Smooth muscle cell of the coronary artery (primary cell): ENCODE measurements around the gene ZDHHC24. TPM values are rescaled to one million over a fixed set of nuclear protein-coding genes. Genes with fewer than 3 reads are reported as not detected.

ENCODE experiments used
- total RNA-seq: library from RNA; depleted of rRNA; stranded (reverse); fragments of >200 nt; gene quantifications from 2 replicates; pipeline ENCODE4 v1.2.3, GENCODE V29; 2014; ENCODE audit warnings: low replicate concordance

Gene ZDHHC24
- total RNA-seq = 6.8 and 9.9 TPM in 2 replicates

GRCh38 chr11:66545701-66546367, at the start of gene ZDHHC24:
ZDHHC24 (minus strand) TSS chr11:66546048; CDS start chr11:66546003, 45 bp downstream.

DNA sequence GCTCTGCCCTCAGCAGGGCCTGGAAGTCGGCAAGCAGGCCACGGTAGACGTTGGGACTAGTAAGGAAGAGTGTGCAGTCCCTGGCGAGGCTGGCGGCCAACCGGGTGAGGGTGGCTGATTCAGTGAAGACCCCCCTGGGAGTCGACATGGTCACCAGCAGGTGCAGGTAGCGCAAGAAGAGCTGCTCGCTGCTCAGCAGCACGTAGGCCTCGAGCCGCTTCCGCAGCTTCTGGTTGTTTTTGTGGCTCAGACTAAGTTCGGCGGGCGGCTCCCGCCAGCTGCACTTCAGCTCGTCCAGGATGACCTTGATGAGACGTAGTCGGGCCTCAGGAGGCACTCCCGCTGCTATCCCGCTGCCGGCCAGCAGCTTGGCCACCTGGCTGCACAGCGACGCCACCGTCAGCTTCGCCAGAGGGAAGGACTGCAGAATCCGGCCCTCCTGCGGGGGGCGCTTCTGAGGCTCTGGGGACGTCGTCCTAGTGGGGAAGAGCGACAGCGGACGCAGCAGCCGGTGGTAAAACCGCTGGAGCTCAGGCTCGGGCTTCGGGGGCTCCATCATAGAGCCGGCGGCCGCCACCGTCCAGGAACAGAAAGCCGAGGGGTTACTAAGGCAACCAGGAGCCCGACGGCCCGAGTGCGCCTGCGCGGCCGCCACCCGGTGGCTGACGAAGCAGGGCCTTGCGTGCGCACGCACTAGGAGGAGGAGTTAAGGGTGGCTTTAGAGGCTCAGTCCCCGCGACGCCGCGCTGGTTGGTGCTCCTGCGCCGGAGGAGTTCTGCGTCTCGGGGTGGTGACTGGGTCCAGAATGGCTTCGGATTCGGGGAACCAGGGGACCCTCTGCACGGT, 46.8 kb upstream of the ZDHHC24 start, which contains the start of the genes CCDC87 and CCS:
Gene CCDC87 (minus strand): TSS at position 607 of the 846 bp plus-strand sequence. CDS start 48 bp downstream, at position 559.
Gene CCS (plus strand): TSS at position 729 of the 846 bp plus-strand sequence. CDS start 77 bp downstream, at position 806.

GRCh38 chr11:66568124-66568916, 22.5 kb upstream of the ZDHHC24 start, which contains the start of gene CTSF:
CTSF (minus strand) TSS chr11:66568606; CDS start chr11:66568486, 120 bp downstream.

GRCh38 chr11:66546368-66546965, 619 bp upstream of the ZDHHC24 start, which contains the start of gene ACTN3:
ACTN3 (plus strand) TSS chr11:66546903; CDS start chr11:66546938, 35 bp downstream.

GRCh38 chr11:66510271-66510989, 35.4 kb downstream of the ZDHHC24 start, which contains the start of gene BBS1:
BBS1 (plus strand) TSS chr11:66510635; CDS start chr11:66510660, 25 bp downstream.

GRCh38 chr11:66480117-66480938, 65.5 kb downstream of the ZDHHC24 start, which contains the start of gene DPP3:
DPP3 (plus strand) TSS chr11:66480434; CDS start chr11:66482201, 1,767 bp downstream.

Other genes with a start within 250 kb of the ZDHHC24 start
- gene CD248, start 229.0 kb downstream of the ZDHHC24 start, total RNA-seq = 2.6 and 108 TPM in 2 replicates
- 6.8 and 9.7 TPM in 2 replicates for gene RIN1, start 209.6 kb downstream of the ZDHHC24 start, total RNA-seq
- 45.7 and 53.4 TPM in 2 replicates for gene BRMS1, start 200.9 kb downstream of the ZDHHC24 start, total RNA-seq
- 23.0 and 36.9 TPM in 2 replicates for gene B4GAT1, start 198.4 kb downstream of the ZDHHC24 start, total RNA-seq
- 0.08 TPM in 1 of 2 replicates, not detected in the other for gene SLC29A2, start 174.3 kb downstream of the ZDHHC24 start, total RNA-seq
- not detected in 2 replicates for gene NPAS4, start 125.0 kb downstream of the ZDHHC24 start, total RNA-seq
- gene MRPL11, start 107.2 kb downstream of the ZDHHC24 start, total RNA-seq = 20.7 and 38.6 TPM in 2 replicates
- 8.8 and 20.0 TPM in 2 replicates for gene PELI3, start 79.1 kb downstream of the ZDHHC24 start, total RNA-seq
- gene DPP3, start 65.6 kb downstream of the ZDHHC24 start, total RNA-seq = 28.5 and 67.1 TPM in 2 replicates
- 18.4 and 27.6 TPM in 2 replicates for gene BBS1, start 35.4 kb downstream of the ZDHHC24 start, total RNA-seq
- under 0.01 and 0.12 TPM in 2 replicates for gene ACTN3, start 855 bp upstream of the ZDHHC24 start, total RNA-seq
- gene CTSF, start 22.6 kb upstream of the ZDHHC24 start, total RNA-seq = 11.3 and 50.3 TPM in 2 replicates
- 0.12 and 0.15 TPM in 2 replicates for gene CCDC87, start 47.0 kb upstream of the ZDHHC24 start, total RNA-seq
- gene CCS, start 47.1 kb upstream of the ZDHHC24 start, total RNA-seq = 51.4 and 62.0 TPM in 2 replicates
- 18.3 and 25.0 TPM in 2 replicates for gene RBM14, start 70.6 kb upstream of the ZDHHC24 start, total RNA-seq
- 127 and 133 TPM in 2 replicates for gene RBM4, start 92.7 kb upstream of the ZDHHC24 start, total RNA-seq
- gene RBM4B, start 131.8 kb upstream of the ZDHHC24 start, total RNA-seq = 19.8 and 35.5 TPM in 2 replicates
- gene SPTBN2, start 183.2 kb upstream of the ZDHHC24 start, total RNA-seq = 0.94 and 9.2 TPM in 2 replicates